NCI-H526 treated with DMSO at 0.1 percent for 48 hours (cell line): ENCODE measurements around the gene CCDC77.

Experiments
- DNase-seq: peaks from one replicate; lab custom pipeline; 2025; lab: John Stamatoyannopoulos, UW

CCDC77 gene

DNA sequence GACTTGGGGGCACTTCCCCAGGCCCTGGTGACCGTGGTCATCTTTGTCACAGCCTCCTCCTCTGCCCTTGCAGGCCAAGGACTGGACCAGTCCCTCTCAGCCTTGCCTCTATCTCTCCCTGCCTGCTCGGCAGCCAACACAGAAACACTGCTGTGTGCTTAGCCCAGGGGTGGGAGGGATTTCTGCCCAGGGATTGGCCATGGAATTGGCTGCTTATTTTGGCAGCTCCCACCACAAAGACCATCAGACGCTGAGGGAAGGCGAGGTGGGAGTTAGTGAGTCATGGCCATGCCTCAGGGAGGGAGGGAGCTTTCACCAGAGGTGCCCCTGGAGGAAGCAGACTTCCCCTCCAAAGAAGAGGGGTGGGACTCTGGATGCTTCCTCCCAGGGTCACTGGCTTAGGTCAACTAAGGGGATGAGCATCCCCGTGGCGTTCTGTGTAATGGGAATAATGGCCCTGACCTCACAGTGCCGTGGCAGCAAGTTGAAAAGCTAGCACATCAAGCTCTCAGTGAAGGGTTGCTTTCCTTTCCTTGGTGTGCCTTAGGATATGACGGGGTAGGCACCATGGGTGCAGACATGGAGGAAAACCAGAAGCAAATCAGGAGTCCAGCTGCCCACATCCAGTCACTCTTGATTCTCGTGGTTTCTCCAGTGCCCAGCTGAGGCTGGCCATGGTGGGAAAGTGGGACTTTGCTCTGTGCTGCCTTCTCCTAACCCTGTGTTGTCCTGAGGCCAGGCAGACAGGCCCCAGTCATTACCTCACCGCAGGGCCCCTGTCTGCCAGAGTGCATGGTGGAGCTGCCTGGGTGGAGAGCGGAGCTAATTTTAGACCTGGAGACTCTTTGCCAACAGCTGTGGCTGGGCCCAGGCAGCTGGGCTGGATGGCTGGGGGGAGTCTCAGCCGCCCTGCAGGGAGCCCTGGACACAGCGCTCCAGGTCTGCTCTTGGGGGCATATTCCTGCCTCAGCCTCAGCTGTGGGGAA lies 79.7 kb downstream of the CCDC77 start:
- DNase-seq: no peak

DNA sequence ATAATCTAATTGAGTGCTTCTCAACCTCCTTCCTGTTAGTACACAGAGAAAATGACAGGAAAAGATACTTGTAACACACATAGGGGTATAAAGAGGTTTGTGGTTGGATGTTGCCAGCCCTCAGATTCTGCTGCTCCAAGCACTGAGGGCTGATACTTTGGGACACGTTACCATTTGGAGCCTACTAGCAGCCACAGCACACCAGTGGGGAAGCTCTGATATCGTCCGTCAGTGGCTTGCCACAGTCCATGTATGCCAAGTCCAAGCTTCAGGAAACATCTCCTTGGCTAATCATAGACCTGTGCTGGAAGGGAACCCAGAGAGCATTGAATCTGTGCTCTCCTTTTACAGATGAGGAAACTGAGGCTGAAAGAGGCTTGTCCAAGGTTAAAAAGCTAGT lies 80.6 kb downstream of the CCDC77 start:
- DNase-seq: no peak

DNA sequence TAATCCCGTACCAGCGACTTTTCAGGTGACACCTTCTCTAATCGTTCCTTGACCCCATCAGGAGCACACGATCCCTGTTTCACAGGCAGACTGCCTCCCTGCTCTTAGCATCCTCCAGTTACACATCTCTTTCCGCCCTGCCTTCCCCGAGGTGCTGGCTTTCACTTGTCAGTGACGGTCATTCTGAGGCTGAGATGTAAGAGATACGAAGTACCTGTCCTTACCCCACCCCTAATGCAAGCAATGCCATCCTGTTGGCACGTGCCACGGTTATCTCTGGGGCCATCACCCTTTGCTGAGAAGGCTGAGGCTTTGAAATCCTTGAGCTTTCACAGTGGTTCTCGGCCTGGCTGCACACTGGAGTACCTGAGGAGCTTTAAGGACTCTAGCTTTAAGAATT lies 82.7 kb downstream of the CCDC77 start:
- DNase-seq: no peak

DNA sequence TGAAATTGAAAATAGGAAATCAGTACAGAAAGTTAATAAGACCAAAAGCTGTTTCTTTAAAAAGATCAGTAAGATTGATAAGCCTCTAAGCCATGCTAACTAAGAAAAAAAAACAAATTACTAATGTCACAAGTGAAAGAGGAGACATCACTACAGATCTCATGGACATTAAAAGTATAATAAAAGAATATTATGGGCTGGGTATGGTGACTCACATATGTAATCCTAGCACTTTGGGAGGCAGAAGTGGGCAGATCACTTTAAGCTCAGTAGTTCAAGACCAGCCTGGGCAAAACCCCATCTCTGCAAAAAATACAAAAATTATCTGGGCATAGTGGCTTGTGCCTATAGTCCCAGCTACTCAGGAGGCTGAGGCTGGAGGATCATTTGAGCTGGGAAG lies 88.8 kb downstream of the CCDC77 start:
- DNase-seq: no peak
